Large intestine (tissue), 3 donors: ENCODE data around the gene CEP63. TPM values are rescaled to one million over a fixed set of nuclear protein-coding genes. Genes with fewer than 3 reads are reported as not detected.
A peak's percentile ranks its signal among the peaks of the same experiment; 100 is the strongest.

Experiments
- DNase-seq, 2 donors: peaks; one replicate each; pipeline versions ENCODE4 v3.0.0 to v3.0.0-alpha.2; 2013
- H3K27ac ChIP-seq: one replicate; pipeline ENCODE4 v1.5.1; 2013; ENCODE audit warnings: low read length
- H3K27me3 ChIP-seq: 2 replicates; pipeline ENCODE4 v1.6.1; 2013; ENCODE audit warnings: low read length; ENCODE audit not compliant: control insufficient read depth, insufficient read depth
- H3K36me3 ChIP-seq: 2 replicates; pipeline ENCODE4 v1.6.1; 2013; ENCODE audit warnings: low read length; ENCODE audit not compliant: control insufficient read depth, insufficient read depth
- H3K4me1 ChIP-seq: one replicate; pipeline ENCODE4 v1.6.1; 2013; ENCODE audit warnings: low read length; ENCODE audit not compliant: control insufficient read depth, insufficient read depth
- H3K4me3 ChIP-seq: one replicate; pipeline ENCODE4 v1.5.1; 2013; ENCODE audit warnings: low read length
- H3K9me3 ChIP-seq: one replicate; pipeline ENCODE4 v1.6.1; 2013; ENCODE audit warnings: mild to moderate bottlenecking, low read depth, low read length, moderate library complexity; ENCODE audit not compliant: control insufficient read depth
- WGBS: methylation state at CpG from one replicate; pipeline ENCODE4 v1.1.5; 2013; ENCODE audit warnings: low lambda C conversion rate; ENCODE audit not compliant: insufficient coverage; 5-methylcytosine and 5-hydroxymethylcytosine counted together
- polyA plus RNA-seq: library from polyadenylated mRNA; unstranded; fragments of 120-200 nt; gene quantifications from one replicate; pipeline ENCODE4 v1.2.1, GENCODE V29; 2013

CEP63 gene
- polyA plus RNA-seq, 1 donor = 23.8 TPM

GRCh38 chr3:134617608-134618477, 132.0 kb downstream of the CEP63 start:
- Histone ChIP-seq H3K27me3 (no peaks in the 10 kb centered on the region), H3K9me3 (no peaks in the 10 kb centered on the region), H3K27ac (no peak overlapping the region), H3K36me3 (no peaks in the 10 kb centered on the region), H3K4me3 (no peak overlapping the region), H3K4me1 (peaks cover under 1% of the 10 kb centered on the region)
- no peak for DNase-seq
- 100% methylated on average over 1 of the region's 7 CpGs for WGBS

- Histone ChIP-seq H3K9me3 (no peaks in the 10 kb centered on the region), H3K4me1 (peaks cover 5% of the 10 kb centered on the region), H3K27me3 (no peaks in the 10 kb centered on the region), H3K27ac (no peak overlapping the region), H3K36me3 (no peaks in the 10 kb centered on the region), H3K4me3 (no peak overlapping the region)
- no peak for DNase-seq
- no CpG with 5 or more reads among the region's 13 CpGs for WGBS
Observed at GRCh38 chr3:134618478-134619300, 132.8 kb downstream of the CEP63 start.

GRCh38 chr3:134619301-134619615, 133.4 kb downstream of the CEP63 start:
- Histone ChIP-seq H3K27ac (no peak overlapping the region), H3K9me3 (no peaks in the 10 kb centered on the region), H3K27me3 (no peaks in the 10 kb centered on the region), H3K4me3 (no peak overlapping the region), H3K4me1 (peaks cover 5% of the 10 kb centered on the region), H3K36me3 (no peaks in the 10 kb centered on the region)
- WGBS = no CpG with 5 or more reads among the region's 2 CpGs
- no peak for DNase-seq

- Histone ChIP-seq H3K27ac (no peak overlapping the region), H3K4me1 (peaks cover 5% of the 10 kb centered on the region), H3K36me3 (no peaks in the 10 kb centered on the region), H3K4me3 (no peak overlapping the region), H3K27me3 (no peaks in the 10 kb centered on the region), H3K9me3 (no peaks in the 10 kb centered on the region)
- DNase-seq = no peak
- no CpG with 5 or more reads among the region's 8 CpGs for WGBS
Observed at GRCh38 chr3:134619884-134620445, 134.1 kb downstream of the CEP63 start.

- Histone ChIP-seq H3K4me1 (peaks cover 5% of the 10 kb centered on the region), H3K27me3 (no peaks in the 10 kb centered on the region), H3K36me3 (no peaks in the 10 kb centered on the region), H3K27ac (no peak overlapping the region), H3K4me3 (no peak overlapping the region), H3K9me3 (no peaks in the 10 kb centered on the region)
- no peak for DNase-seq
- WGBS = no CpG with 5 or more reads among the region's 5 CpGs
Observed at GRCh38 chr3:134620476-134621115, 134.7 kb downstream of the CEP63 start.

- Histone ChIP-seq H3K9me3 (no peaks in the 10 kb centered on the region), H3K36me3 (no peaks in the 10 kb centered on the region), H3K4me1 (peaks cover 5% of the 10 kb centered on the region), H3K4me3 (no peak overlapping the region), H3K27ac (no peak overlapping the region), H3K27me3 (no peaks in the 10 kb centered on the region)
- DNase-seq = no peak
- 100% methylated on average over 2 of the region's 3 CpGs for WGBS
Observed at GRCh38 chr3:134621854-134622253, 136.0 kb downstream of the CEP63 start.

GRCh38 chr3:134622806-134623365, 137.0 kb downstream of the CEP63 start:
- no peak overlapping the region for H3K4me3 ChIP-seq
- H3K9me3 ChIP-seq = no peaks in the 10 kb centered on the region
- H3K27ac ChIP-seq = peak overlapping the region; percentile 28
- peak; percentile 68 to 83 for DNase-seq
- H3K4me1 ChIP-seq = peaks cover 5% of the 10 kb centered on the region
- H3K36me3 ChIP-seq = no peaks in the 10 kb centered on the region
- no peaks in the 10 kb centered on the region for H3K27me3 ChIP-seq
- 47% methylated on average over 2 of the region's 5 CpGs for WGBS

- Histone ChIP-seq H3K4me3 (no peak overlapping the region), H3K27me3 (no peaks in the 10 kb centered on the region), H3K4me1 (peaks cover 5% of the 10 kb centered on the region), H3K36me3 (no peaks in the 10 kb centered on the region), H3K27ac (no peak overlapping the region), H3K9me3 (no peaks in the 10 kb centered on the region)
- WGBS = no CpG with 5 or more reads among the region's 7 CpGs
- DNase-seq = no peak
Observed at GRCh38 chr3:134623615-134624245, 137.9 kb downstream of the CEP63 start.
